C4-2B (cell line): ENCODE data around the gene POP7.

Experiments
- H3K27ac ChIP-seq: fragments of 450-650 bp; 2 replicates; pipeline ENCODE4 v1.5.1; 2017
- ZFX ChIP-seq: fragments of 450-650 bp; IDR thresholded peaks from 2 replicates; pipeline ENCODE4 v1.6.1; 2017
- TF ChIP-seq, protein P1 (sequence below): fragments of 450-650 bp; conservative IDR thresholded peaks from 2 replicates; pipeline ENCODE4 v1.5.1; 2017; ENCODE audit warnings: mild to moderate bottlenecking

Gene POP7

GRCh38 chr7:100689230-100690135, 16.4 kb upstream of the POP7 start:
- TF ChIP-seq, protein P1, sequence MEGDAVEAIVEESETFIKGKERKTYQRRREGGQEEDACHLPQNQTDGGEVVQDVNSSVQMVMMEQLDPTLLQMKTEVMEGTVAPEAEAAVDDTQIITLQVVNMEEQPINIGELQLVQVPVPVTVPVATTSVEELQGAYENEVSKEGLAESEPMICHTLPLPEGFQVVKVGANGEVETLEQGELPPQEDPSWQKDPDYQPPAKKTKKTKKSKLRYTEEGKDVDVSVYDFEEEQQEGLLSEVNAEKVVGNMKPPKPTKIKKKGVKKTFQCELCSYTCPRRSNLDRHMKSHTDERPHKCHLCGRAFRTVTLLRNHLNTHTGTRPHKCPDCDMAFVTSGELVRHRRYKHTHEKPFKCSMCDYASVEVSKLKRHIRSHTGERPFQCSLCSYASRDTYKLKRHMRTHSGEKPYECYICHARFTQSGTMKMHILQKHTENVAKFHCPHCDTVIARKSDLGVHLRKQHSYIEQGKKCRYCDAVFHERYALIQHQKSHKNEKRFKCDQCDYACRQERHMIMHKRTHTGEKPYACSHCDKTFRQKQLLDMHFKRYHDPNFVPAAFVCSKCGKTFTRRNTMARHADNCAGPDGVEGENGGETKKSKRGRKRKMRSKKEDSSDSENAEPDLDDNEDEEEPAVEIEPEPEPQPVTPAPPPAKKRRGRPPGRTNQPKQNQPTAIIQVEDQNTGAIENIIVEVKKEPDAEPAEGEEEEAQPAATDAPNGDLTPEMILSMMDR: no peak
- no peak for TF ChIP-seq ZFX
- H3K27ac ChIP-seq: no peak overlapping the region

DNA sequence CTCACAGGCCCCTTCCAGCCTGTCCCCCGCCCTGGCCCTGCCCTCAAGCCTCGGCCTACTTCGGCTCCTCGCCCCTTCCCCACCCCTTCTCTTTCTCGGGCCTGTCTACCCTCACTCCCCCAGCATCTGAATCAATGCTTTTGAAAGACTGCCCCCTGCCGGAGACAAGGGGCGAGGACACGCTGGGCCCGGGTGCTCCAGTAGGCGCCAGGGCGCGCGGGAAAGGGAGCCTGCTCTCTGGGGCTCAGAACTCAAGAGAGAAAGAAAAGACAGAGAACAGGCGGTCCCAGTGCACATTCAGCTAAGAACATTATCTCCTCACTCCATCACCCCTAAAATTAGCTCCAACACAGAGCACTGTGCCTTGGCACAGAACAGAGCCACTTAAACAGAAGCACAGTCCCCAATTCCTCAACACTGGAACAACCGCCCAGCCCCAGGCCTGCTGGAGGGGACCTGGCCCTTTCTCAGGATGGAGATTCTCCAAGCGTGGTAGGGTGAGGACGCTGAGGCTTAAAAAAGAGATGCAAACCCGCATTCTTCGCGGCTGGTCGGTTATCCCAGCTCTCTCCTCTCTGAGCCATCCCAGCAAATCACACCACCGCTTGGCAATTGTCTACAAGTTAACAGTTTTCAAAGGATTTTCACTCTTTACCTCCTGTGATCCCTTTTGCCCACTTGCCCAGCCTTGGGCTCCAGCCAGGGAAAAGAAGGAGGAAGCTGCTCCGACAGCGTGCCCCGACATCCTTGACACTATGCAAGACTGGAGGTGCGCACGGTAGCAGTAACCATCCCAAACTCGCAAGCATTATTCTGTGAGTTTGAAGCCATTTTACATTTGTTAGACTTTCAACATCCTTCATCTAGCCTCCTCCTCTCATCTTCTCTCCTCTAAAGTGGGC, 14.0 kb upstream of the POP7 start:
- TF ChIP-seq, protein P1: peak; percentile 99
- no peak for TF ChIP-seq ZFX
- H3K27ac ChIP-seq: no peak overlapping the region; the same call in 1 of the 2 replicates

GRCh38 chr7:100692578-100692961, 13.4 kb upstream of the POP7 start:
- H3K27ac ChIP-seq: peak overlapping the region; percentile 86
- TF ChIP-seq ZFX: no peak
- TF ChIP-seq, protein P1: no peak

DNA sequence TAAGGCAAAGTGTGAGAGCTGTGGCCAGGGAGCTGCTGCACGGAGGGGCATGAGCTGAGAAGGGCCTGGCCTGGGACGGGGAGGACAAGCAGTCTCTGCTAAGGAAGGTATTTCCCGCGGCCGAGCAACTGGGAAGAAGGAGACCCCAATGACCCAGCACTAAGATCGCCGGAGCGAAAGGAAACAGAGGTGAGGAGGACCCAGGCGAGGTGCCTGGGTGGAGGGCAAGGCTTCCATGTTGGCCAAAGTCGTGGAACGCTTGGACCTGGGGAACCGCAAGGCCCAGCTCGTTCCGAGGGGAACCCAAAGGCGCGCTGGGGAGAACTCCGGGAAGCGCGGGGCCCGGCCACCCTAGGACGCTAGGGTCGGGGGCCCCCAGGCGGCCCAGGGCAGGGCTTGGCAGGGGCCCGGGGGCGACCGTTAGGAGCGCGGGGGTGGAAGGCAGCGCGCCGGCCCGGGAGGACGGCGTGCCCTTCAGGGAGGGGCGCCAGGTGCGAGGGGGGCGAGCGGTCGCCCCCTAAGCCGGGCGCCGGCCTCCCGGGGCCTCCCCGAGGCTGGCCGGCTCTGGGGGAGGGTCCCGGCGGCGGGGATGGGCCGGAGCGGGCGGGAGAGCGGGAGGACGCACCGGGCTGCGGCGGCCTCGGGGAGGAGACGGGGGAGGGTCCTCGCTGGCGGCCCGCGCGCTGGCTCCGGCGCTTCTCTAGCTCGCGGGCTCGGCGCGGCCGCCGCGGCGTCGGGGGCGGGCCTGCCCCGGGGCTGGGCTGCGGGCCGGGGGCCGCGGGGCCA, 12.4 kb upstream of the POP7 start:
- H3K27ac ChIP-seq: peak overlapping the region; percentile 86
- TF ChIP-seq, protein P1: no peak
- peak; percentile 62; the same call in 1 of the 2 replicates for TF ChIP-seq ZFX

GRCh38 chr7:100694098-100694745, 11.7 kb upstream of the POP7 start, which contains the start of gene GIGYF1:
TSS of gene GIGYF1 (minus strand) at chr7:100694250. CDS start at chr7:100688238, 6,012 bp downstream.
- TF ChIP-seq, protein P1: no peak
- TF ChIP-seq ZFX: no peak
- H3K27ac ChIP-seq: peak within 1 kb of the TSS; percentile 86

DNA sequence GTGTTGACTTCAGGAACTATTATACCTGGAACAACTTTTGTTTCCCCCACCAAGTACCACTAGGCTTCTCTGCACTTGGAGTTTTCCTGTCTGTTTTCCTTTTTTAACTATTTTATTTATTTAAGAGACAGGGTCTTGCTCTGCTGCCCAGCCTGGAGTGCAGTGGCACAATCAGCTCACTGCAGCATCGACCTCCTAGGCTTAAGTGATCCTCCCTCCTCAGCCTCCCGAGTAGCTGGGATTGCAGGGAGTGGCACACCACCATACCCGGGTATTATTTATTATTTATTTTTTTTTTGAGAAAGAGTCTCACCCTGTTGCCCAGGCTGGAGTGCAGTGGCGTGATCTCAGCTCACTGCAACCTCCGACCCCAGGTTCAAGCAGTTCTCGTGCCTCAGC, 9.8 kb upstream of the POP7 start:
- TF ChIP-seq, protein P1: no peak
- TF ChIP-seq ZFX: no peak

More for the DNA sequence above, 9.8 kb upstream of the POP7 start:
- H3K27ac ChIP-seq: no peak overlapping the region
